ENCODE results near the gene VPS13D. TPM values are rescaled to one million over a fixed set of nuclear protein-coding genes. Genes with fewer than 3 reads are reported as not detected.
A peak's percentile ranks its signal among the peaks of the same experiment; 100 is the strongest.

The VPS13D gene
- polyA plus RNA-seq, 1 of the 3 experiments (the other 2 are of a cell fraction): 15.0 TPM

DNA sequence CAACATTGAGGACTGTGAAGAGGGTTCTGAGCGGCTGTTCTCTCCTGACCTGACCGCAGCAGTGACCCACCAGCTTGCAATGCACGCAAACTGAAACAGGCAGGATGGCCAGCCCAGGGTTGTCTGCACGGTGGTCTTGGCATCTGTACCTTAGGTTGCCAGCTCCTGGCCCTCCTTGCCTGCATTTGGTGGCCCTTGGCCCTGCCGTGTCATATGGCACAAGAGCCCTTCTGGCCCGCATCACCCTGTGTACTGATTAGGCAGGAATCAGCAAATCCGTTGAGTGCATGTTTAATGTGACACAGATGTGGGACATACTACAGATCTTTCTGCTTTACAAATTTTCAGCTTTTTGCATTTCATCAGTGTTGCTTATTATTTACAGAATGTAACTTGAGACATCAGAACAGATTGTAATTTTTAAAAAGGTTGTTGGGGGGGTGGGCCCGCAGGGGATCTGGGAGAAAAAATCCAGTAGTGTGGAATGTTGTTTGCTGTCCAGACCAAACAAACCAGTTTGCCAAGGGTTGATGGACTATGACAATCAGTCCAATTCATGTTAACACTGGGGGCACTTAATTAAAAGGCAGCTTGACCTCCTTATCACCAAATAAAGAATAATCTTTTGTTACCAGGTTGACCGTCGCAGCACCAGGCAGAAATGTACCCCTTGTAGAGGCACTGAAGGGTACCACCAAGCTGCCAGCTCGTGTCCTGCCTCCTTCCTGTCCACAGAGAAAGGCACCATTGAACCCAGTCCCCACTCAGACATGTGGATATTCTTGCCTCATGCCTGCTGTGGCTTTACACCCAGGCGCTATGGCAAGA lies 255.6 kb downstream of the VPS13D start (continued):
- no peak for TF ChIP-seq YY1 (IDR thresholded peaks at IDR 0.05; ENCODE audit: low read depth)
- no peak; the same call in 1 of the 2 replicates for TF ChIP-seq TCF12 (IDR thresholded peaks at IDR 0.05)
- TF ChIP-seq, protein P1, sequence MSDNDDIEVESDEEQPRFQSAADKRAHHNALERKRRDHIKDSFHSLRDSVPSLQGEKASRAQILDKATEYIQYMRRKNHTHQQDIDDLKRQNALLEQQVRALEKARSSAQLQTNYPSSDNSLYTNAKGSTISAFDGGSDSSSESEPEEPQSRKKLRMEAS (IDR thresholded peaks at IDR 0.05; ENCODE audit: low read depth): no peak
- TF ChIP-seq RAD21 (IDR thresholded peaks at IDR 0.05; ENCODE audit: low read length): no peak
- TF ChIP-seq FOXM1 (IDR thresholded peaks at IDR 0.05; ENCODE audit: low read depth): no peak
- peak in 1 of 2 experiments; percentile 70; a peak in 1 of 4 replicates for TF ChIP-seq EP300 (IDR thresholded peaks at IDR 0.05; ENCODE audit: borderline replicate concordance in 1 of 2, low read depth in 1 of 2, low read length in 1 of 2)
- TF ChIP-seq ELF1 (IDR thresholded peaks at IDR 0.05): no peak
- TF ChIP-seq, protein P2, sequence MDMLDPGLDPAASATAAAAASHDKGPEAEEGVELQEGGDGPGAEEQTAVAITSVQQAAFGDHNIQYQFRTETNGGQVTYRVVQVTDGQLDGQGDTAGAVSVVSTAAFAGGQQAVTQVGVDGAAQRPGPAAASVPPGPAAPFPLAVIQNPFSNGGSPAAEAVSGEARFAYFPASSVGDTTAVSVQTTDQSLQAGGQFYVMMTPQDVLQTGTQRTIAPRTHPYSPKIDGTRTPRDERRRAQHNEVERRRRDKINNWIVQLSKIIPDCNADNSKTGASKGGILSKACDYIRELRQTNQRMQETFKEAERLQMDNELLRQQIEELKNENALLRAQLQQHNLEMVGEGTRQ (IDR thresholded peaks at IDR 0.05; ENCODE audit: borderline replicate concordance, low read depth, low read length): no peak
- no peak for TF ChIP-seq TEAD4 (IDR thresholded peaks at IDR 0.05; ENCODE audit: borderline replicate concordance, insufficient read depth)
- TF ChIP-seq JUND (IDR thresholded peaks at IDR 0.05): no peak

DNA sequence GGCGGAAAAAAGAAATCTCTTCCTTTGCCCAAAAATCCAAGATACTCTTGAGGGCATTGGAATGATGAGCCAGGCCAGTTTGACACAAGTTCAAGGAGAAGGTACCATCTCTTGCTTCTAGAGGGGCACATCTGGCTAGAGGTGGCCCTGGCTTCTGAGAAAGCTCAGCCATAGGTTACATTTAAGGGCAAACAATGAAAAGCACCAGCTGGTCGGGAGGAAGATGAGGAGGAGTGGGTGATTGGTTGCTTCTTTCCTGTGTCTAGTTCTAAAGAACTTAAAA lies 256.2 kb downstream of the VPS13D start:
- Histone ChIP-seq H3K4me3 (ENCODE audit: low read depth in 2 of 2, low read length in 1 of 2) (no peak overlapping the region), H3K36me3 (replicated peaks in 1 of 2; ENCODE audit: control insufficient read depth in 1 of 2, insufficient read depth in 2 of 2, low read length in 1 of 2) (peaks cover 0 to 4% of the 10 kb centered on the region in 2 experiments), H3K27me3 (ENCODE audit: insufficient read depth) (no peaks in the 10 kb centered on the region), H3K27ac (ENCODE audit: low read depth in 2 of 2, low read length in 1 of 2) (peak overlapping the region in 1 of 2 experiments; percentile 84; a peak in 2 of 4 replicates), H3K79me2 (ENCODE audit: insufficient read depth) (no peaks in the 10 kb centered on the region), H2AFZ (ENCODE audit: low read depth) (no peak overlapping the region), H3K4me2 (no peak overlapping the region), H3K9ac (no peak overlapping the region), H4K20me1 (ENCODE audit: insufficient read depth) (no peaks in the 10 kb centered on the region), H3F3A (replicated peaks; ENCODE audit: insufficient read depth) (peaks cover 14% of the 10 kb centered on the region), H3K9me3 (no peaks in the 10 kb centered on the region), H3K9me2 (no peaks in the 10 kb centered on the region), H3K4me1 (ENCODE audit: control insufficient read depth in 1 of 2, insufficient read depth in 2 of 2, low read depth in 1 of 2, low read length in 1 of 2) (peaks cover 9 to 34% of the 10 kb centered on the region in 2 experiments)
- ChIA-PET POLR2A (no interaction called here), CTCF (interaction anchor here (0.7 kb wide), 2 partner anchors 34 kb away, joined by 3 read pairs; no protein-coding TSS in a partner anchor)
- no peak for DNase-seq
- WGBS (ENCODE audit: low lambda C conversion rate): 100% methylated on average over 1 of the region's 2 CpGs
- TF ChIP-seq TEAD4 (IDR thresholded peaks at IDR 0.05; ENCODE audit: borderline replicate concordance, insufficient read depth) (no peak), JUND (IDR thresholded peaks at IDR 0.05) (no peak), MXI1 (IDR thresholded peaks at IDR 0.05; ENCODE audit: low read depth, low read length) (no peak), FOXJ3 (CRISPR knock-in tag; IDR thresholded peaks at IDR 0.05) (no peak), RCOR1 (IDR thresholded peaks at IDR 0.05; ENCODE audit: low read length) (no peak), TAF1 (IDR thresholded peaks at IDR 0.05; ENCODE audit: borderline replicate concordance, low read depth, low read length) (no peak), RFX5 (IDR thresholded peaks at IDR 0.05; ENCODE audit: low read length) (no peak), GABPA (IDR thresholded peaks at IDR 0.05; ENCODE audit: low read depth) (no peak), MEF2A (IDR thresholded peaks at IDR 0.05; ENCODE audit: borderline replicate concordance, low read depth) (no peak), SIN3A (IDR thresholded peaks at IDR 0.05; ENCODE audit: borderline replicate concordance, low read depth, low read length) (no peak), EZH2phosphoT487 (IDR thresholded peaks at IDR 0.05; ENCODE audit: borderline replicate concordance, low read depth) (no peak)
- TF ChIP-seq, protein P1 (IDR thresholded peaks at IDR 0.05; ENCODE audit: low read depth): no peak
- TF ChIP-seq, protein P3, sequence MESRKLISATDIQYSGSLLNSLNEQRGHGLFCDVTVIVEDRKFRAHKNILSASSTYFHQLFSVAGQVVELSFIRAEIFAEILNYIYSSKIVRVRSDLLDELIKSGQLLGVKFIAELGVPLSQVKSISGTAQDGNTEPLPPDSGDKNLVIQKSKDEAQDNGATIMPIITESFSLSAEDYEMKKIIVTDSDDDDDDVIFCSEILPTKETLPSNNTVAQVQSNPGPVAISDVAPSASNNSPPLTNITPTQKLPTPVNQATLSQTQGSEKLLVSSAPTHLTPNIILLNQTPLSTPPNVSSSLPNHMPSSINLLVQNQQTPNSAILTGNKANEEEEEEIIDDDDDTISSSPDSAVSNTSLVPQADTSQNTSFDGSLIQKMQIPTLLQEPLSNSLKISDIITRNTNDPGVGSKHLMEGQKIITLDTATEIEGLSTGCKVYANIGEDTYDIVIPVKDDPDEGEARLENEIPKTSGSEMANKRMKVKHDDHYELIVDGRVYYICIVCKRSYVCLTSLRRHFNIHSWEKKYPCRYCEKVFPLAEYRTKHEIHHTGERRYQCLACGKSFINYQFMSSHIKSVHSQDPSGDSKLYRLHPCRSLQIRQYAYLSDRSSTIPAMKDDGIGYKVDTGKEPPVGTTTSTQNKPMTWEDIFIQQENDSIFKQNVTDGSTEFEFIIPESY (IDR thresholded peaks at IDR 0.05; ENCODE audit: borderline replicate concordance, low read depth): no peak
- TF ChIP-seq, protein P4, sequence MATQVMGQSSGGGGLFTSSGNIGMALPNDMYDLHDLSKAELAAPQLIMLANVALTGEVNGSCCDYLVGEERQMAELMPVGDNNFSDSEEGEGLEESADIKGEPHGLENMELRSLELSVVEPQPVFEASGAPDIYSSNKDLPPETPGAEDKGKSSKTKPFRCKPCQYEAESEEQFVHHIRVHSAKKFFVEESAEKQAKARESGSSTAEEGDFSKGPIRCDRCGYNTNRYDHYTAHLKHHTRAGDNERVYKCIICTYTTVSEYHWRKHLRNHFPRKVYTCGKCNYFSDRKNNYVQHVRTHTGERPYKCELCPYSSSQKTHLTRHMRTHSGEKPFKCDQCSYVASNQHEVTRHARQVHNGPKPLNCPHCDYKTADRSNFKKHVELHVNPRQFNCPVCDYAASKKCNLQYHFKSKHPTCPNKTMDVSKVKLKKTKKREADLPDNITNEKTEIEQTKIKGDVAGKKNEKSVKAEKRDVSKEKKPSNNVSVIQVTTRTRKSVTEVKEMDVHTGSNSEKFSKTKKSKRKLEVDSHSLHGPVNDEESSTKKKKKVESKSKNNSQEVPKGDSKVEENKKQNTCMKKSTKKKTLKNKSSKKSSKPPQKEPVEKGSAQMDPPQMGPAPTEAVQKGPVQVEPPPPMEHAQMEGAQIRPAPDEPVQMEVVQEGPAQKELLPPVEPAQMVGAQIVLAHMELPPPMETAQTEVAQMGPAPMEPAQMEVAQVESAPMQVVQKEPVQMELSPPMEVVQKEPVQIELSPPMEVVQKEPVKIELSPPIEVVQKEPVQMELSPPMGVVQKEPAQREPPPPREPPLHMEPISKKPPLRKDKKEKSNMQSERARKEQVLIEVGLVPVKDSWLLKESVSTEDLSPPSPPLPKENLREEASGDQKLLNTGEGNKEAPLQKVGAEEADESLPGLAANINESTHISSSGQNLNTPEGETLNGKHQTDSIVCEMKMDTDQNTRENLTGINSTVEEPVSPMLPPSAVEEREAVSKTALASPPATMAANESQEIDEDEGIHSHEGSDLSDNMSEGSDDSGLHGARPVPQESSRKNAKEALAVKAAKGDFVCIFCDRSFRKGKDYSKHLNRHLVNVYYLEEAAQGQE (IDR thresholded peaks at IDR 0.05; ENCODE audit: low read depth, low read length): no peak
- TF ChIP-seq, protein P5, sequence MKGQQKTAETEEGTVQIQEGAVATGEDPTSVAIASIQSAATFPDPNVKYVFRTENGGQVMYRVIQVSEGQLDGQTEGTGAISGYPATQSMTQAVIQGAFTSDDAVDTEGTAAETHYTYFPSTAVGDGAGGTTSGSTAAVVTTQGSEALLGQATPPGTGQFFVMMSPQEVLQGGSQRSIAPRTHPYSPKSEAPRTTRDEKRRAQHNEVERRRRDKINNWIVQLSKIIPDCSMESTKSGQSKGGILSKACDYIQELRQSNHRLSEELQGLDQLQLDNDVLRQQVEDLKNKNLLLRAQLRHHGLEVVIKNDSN (IDR thresholded peaks at IDR 0.05; ENCODE audit: borderline replicate concordance, low read depth): no peak

All from SK-N-SH (cell line).